ENCODE measurements around the gene DUSP15.

The DUSP15 gene

GRCh38 chr20:31890646-31891045 lies 20.3 kb upstream of the DUSP15 start:
- no peak for DNase-seq

- no peak for DNase-seq
Measured at GRCh38 chr20:31883829-31884228, 13.5 kb upstream of the DUSP15 start.

GRCh38 chr20:31881945-31882344 lies 11.6 kb upstream of the DUSP15 start:
- no peak for DNase-seq

GRCh38 chr20:31879143-31879987 lies 9.0 kb upstream of the DUSP15 start:
- DNase-seq: peak; percentile 95

GRCh38 chr20:31877684-31878083 lies 7.4 kb upstream of the DUSP15 start:
- no peak for DNase-seq

GRCh38 chr20:31875671-31876070 lies 5.3 kb upstream of the DUSP15 start:
- DNase-seq: no peak

- DNase-seq: no peak
Measured at GRCh38 chr20:31872406-31872805, 2.1 kb upstream of the DUSP15 start.

GRCh38 chr20:31871618-31871954 lies 1.3 kb upstream of the DUSP15 start:
- no peak for DNase-seq

- no peak for DNase-seq
Measured at GRCh38 chr20:31870726-31871617, 645 bp upstream of the DUSP15 start.

- DNase-seq: no peak
Measured at GRCh38 chr20:31869673-31869941, 720 bp downstream of the DUSP15 start.

- no peak for DNase-seq
Measured at GRCh38 chr20:31868853-31869672, 1.3 kb downstream of the DUSP15 start.

GRCh38 chr20:31866221-31866620 lies 4.1 kb downstream of the DUSP15 start:
- DNase-seq: no peak

- DNase-seq: no peak
Measured at GRCh38 chr20:31864521-31865400, 5.6 kb downstream of the DUSP15 start.

GRCh38 chr20:31863296-31864085 lies 6.8 kb downstream of the DUSP15 start:
- no peak for DNase-seq

- no peak for DNase-seq
Measured at GRCh38 chr20:31862506-31862905, 7.8 kb downstream of the DUSP15 start.

GRCh38 chr20:31862157-31862470 lies 8.2 kb downstream of the DUSP15 start:
- DNase-seq: no peak

- peak; percentile 44 for DNase-seq
Measured at GRCh38 chr20:31861385-31862156, 8.8 kb downstream of the DUSP15 start.

- DNase-seq: no peak
Measured at GRCh38 chr20:31861135-31861384, 9.3 kb downstream of the DUSP15 start.

- DNase-seq: peak; percentile 47
Measured at GRCh38 chr20:31860390-31861134, 9.8 kb downstream of the DUSP15 start.

- no peak for DNase-seq
Measured at GRCh38 chr20:31859998-31860380, 10.3 kb downstream of the DUSP15 start.

Measured in EL (cell line).